Measurements from ENCODE around the gene AGPAT3.

Gene AGPAT3

DNA sequence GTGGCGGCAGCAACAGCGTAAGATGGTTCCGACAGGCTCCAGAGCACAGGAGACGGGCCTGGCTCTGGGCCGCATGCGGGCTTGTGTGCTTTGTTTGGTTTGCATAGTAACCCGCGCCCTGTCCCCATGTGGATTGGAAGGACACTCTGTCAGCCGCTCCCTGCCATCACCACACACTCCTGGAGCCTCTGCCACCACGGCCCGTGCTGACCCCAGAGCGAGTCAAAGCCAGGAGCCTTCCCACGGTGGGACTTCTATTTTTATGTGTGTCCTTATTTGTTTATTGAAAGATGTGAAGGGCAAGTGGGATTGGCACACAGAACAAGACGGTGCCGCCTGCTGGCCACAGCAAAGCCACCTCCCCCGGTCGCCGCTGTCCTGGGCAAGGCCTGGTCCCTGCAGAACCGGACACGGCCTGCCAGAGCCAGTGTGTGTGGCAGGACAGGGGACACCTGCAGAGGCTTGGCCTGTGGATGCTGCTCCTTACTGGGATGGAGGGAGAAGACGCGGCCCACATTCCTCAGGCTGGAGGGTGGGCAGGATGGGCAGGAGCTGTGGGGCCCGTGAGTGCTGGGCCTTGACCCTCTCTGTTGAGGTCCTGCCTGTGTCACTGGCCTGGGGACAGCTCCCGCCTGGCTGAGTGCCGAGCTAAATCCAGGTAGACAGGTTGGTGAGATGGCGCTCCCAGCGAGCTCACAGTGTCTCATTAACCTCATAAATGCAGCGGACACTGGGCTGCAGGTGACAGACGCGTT, 64.4 kb downstream of the AGPAT3 start:
- H3K27ac ChIP-seq: peak overlapping the region; percentile 99
- TF ChIP-seq, protein P1, sequence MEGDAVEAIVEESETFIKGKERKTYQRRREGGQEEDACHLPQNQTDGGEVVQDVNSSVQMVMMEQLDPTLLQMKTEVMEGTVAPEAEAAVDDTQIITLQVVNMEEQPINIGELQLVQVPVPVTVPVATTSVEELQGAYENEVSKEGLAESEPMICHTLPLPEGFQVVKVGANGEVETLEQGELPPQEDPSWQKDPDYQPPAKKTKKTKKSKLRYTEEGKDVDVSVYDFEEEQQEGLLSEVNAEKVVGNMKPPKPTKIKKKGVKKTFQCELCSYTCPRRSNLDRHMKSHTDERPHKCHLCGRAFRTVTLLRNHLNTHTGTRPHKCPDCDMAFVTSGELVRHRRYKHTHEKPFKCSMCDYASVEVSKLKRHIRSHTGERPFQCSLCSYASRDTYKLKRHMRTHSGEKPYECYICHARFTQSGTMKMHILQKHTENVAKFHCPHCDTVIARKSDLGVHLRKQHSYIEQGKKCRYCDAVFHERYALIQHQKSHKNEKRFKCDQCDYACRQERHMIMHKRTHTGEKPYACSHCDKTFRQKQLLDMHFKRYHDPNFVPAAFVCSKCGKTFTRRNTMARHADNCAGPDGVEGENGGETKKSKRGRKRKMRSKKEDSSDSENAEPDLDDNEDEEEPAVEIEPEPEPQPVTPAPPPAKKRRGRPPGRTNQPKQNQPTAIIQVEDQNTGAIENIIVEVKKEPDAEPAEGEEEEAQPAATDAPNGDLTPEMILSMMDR (conservative IDR thresholded peaks at IDR 0.05): peak; percentile 82

DNA sequence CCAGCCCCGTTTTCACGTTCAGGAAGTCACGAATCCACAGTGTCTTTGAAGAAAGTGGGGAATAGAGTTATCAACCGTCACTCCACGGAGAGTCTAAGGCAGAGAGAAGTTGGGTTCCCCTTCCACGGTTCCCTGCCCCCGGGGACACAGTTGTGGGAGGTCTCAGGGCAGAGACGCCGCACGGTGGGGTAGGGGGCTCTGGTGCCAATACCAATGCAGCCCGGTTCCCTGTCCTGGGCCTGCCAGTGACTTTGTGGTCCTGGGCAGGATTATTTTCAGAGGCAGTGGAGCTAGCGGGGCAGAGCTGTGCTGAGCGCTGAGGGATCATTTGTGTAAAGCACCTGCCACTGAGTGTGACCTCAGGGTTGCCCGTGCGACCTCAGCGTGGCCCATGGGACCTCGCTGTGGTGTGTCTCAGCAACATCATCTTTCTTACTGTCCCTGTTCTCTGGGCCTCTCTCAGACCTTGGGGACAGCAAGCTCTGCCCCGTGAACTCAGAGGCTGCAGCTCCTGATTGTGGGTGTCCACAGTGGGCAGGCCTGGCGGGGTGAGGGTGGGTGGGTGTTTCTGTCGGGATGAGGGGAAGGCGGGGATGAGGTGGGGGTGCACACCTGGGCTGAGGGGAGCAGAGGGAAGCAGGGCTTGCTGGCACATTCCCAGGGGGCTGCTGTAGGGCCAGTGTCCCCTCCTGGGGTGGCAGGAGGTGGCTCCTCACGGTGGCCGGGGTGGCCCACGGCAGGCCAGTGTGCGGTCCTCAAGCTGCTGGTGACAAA, 65.2 kb downstream of the AGPAT3 start:
- TF ChIP-seq, protein P1 (conservative IDR thresholded peaks at IDR 0.05): no peak; the same call in 1 of the 2 replicates
- H3K27ac ChIP-seq: peak overlapping the region; percentile 99

DNA sequence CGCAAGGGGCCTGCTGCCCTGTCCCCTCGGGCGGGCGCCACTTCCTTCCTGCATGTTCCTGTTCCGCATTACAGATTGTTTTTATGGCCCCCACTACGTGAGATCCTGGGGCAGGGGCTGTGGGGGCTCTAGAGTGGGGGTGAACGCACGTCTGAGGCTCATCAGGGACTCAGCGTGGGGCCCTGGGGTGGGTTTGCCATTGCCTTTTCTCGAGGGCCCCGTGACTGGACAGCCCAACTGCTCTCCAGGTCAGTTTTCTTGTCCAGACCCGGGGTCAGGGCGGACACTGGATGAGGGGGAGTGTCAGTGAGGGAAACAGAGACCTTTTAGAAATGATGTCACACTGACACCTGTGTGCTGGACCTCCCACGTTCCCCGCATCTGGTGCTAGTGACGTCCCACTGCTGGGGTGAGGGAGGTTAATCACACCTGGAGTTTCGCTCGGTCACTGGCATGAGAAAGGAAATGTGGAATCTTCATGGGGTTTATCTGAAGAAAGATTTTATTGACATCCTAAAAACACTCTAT, 65.9 kb downstream of the AGPAT3 start:
- H3K27ac ChIP-seq: peak overlapping the region; percentile 99
- TF ChIP-seq, protein P1 (conservative IDR thresholded peaks at IDR 0.05): no peak

DNA sequence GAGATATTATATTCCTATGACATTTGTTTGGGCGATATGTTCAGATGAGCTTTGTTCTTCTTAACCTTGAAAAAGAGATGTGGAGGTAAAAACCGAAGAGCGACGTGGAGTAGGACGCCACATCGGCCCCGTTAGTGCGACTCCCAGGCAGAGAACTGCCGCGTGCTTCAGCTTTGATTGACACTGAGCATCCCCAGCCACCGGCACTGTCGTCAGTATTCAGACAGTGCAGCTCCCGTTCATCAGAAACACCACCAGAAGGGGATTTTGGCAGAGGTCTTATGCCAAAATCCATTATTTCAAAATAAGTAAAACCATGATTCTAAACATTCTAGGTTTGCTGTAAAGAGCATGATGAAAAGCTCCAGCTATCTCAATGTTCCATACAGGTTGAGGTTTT, 66.5 kb downstream of the AGPAT3 start:
- peak overlapping the region; percentile 99 for H3K27ac ChIP-seq
- TF ChIP-seq, protein P1 (conservative IDR thresholded peaks at IDR 0.05): no peak

DNA sequence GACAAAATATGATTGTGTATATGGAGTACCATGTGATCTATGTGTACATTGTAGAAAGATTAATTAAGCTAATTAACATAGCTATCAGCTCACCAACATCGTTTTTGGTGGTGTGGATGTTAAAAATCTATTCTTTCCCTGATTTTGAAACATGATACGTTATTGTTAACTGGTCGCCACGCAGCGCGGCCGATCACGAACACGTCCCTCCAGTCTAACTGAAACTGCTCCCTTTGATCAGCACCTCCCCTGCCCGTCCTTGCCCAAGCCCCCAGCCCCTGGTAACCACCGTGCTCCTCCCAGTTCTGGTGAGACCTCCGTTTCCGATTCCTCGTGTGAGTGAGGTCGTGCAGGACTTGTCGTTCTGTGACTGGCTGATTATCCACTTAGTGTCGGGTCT, 67.0 kb downstream of the AGPAT3 start:
- H3K27ac ChIP-seq: peak overlapping the region; percentile 99
- TF ChIP-seq, protein P1 (conservative IDR thresholded peaks at IDR 0.05): no peak

GRCh38 chr21:43933199-43933598, 68.2 kb downstream of the AGPAT3 start:
- peak overlapping the region; percentile 99 for H3K27ac ChIP-seq
- TF ChIP-seq, protein P1 (conservative IDR thresholded peaks at IDR 0.05): no peak

GRCh38 chr21:43933680-43934079, 68.7 kb downstream of the AGPAT3 start:
- H3K27ac ChIP-seq: peak overlapping the region; percentile 99; the same call in 1 of the 2 replicates
- TF ChIP-seq, protein P1 (conservative IDR thresholded peaks at IDR 0.05): no peak
